ENCODE results near the gene IP6K1. TPM values are rescaled to one million over a fixed set of nuclear protein-coding genes. Genes with fewer than 3 reads are reported as not detected.

IP6K1 gene
- total RNA-seq, 1 experiment from 2014 or later: 31.0 TPM

- DNase-seq (ENCODE audit: low spot score): no peak
These were observed 61.8 kb downstream of the IP6K1 start for GRCh38 chr3:49724586-49724985.

GRCh38 chr3:49723628-49724551 lies 62.5 kb downstream of the IP6K1 start, which contains the start of gene GMPPB:
GMPPB (minus strand) TSS chr3:49723951; CDS start chr3:49723726, 225 bp downstream.
- DNase-seq (ENCODE audit: low spot score): peak; percentile 92

GRCh38 chr3:49723296-49723627 lies 63.1 kb downstream of the IP6K1 start:
- peak; percentile 21 for DNase-seq (ENCODE audit: low spot score)

- no peak for DNase-seq (ENCODE audit: low spot score)
These were observed 63.4 kb downstream of the IP6K1 start for GRCh38 chr3:49722896-49723295.

GRCh38 chr3:49721896-49722781 lies 64.2 kb downstream of the IP6K1 start:
- no peak for DNase-seq (ENCODE audit: low spot score)

- DNase-seq (ENCODE audit: low spot score): no peak
These were observed 64.8 kb downstream of the IP6K1 start for GRCh38 chr3:49721596-49721895.

GRCh38 chr3:49720855-49721595 lies 65.3 kb downstream of the IP6K1 start:
- DNase-seq (ENCODE audit: low spot score): no peak

- no peak for DNase-seq (ENCODE audit: low spot score)
These were observed 67.0 kb downstream of the IP6K1 start, which contains the start of gene AMIGO3 for GRCh38 chr3:49719214-49719884. AMIGO3 (minus strand) TSS chr3:49719684; CDS start chr3:49719465, 219 bp downstream.

- DNase-seq (ENCODE audit: low spot score): no peak
These were observed 67.5 kb downstream of the IP6K1 start for GRCh38 chr3:49718858-49719213.

GRCh38 chr3:49717959-49718857 lies 68.1 kb downstream of the IP6K1 start:
- DNase-seq (ENCODE audit: low spot score): no peak

GRCh38 chr3:49717211-49717958 lies 69.0 kb downstream of the IP6K1 start:
- DNase-seq (ENCODE audit: low spot score): no peak

GRCh38 chr3:49716691-49717210 lies 69.6 kb downstream of the IP6K1 start:
- DNase-seq (ENCODE audit: low spot score): no peak

GRCh38 chr3:49716169-49716568 lies 70.2 kb downstream of the IP6K1 start:
- no peak for DNase-seq (ENCODE audit: low spot score)

GRCh38 chr3:49715611-49716121 lies 70.7 kb downstream of the IP6K1 start:
- DNase-seq (ENCODE audit: low spot score): no peak

- no peak for DNase-seq (ENCODE audit: low spot score)
These were observed 71.4 kb downstream of the IP6K1 start for GRCh38 chr3:49714728-49715550.

GRCh38 chr3:49713336-49714105 lies 72.8 kb downstream of the IP6K1 start:
- DNase-seq (ENCODE audit: low spot score): no peak

GRCh38 chr3:49712631-49713317 lies 73.6 kb downstream of the IP6K1 start:
- no peak for DNase-seq (ENCODE audit: low spot score)

All from A172 (cell line).